Stimulated activated CD4-positive, alpha-beta T cell treated with anti-CD3 and anti-CD28 coated beads, Interleukin-4, amount 100 ng/mL, for 48 hours (primary cell): ENCODE results near the gene CACYBP.

ENCODE experiments used
- DNase-seq, 2 donors: peaks; one replicate each; pipeline ENCODE4 v3.0.0-alpha.2; 2020; ENCODE audit warnings: low read depth in 2 of 2

Gene CACYBP, protein sequence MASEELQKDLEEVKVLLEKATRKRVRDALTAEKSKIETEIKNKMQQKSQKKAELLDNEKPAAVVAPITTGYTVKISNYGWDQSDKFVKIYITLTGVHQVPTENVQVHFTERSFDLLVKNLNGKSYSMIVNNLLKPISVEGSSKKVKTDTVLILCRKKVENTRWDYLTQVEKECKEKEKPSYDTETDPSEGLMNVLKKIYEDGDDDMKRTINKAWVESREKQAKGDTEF

GRCh38 chr1:174999936-175000696, at the start of gene CACYBP:
Gene CACYBP (plus strand): TSS chr1:174999947. CDS start chr1:175000181, 234 bp downstream.
- DNase-seq, result peak in 1 of 2 donors; percentile 30

DNA sequence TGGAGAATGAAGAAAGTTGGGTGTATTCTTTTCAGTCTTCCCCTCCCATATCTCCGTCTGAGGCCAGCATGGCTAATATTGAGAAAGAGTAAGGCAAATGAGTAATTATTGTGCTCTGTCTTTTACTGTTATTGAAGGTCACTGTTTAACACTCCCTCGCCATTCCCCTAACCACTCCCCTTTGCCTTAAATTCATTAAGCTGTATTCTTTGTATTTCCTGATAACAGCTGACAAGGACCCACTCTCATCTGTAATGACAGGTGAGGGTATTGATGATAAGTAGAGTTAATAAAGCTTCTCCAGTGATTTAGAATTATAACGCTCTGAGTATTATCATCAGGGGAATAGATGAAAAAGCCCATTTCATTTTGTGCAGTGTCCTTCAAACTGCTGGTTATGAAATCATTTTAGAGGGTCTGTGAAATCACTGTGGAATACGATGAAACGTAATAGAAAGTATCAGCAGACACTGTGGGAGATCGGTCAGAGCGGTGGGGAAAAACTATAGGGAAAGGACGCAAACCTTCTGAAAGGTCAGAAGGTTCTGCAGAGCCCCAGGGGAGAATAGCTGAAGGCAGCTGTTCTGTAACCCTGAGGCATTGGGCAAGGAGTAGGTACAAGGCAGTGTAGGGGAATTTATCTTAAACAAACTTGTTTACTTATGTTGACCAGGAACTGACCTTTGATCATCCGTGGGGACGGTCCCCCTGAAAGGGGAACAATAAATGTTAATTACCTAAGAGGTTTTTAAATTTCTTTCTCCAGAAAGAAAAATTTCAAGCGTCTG, 46.3 kb upstream of the CACYBP start:
- DNase-seq, result no peak

GRCh38 chr1:174954073-174954460, 45.7 kb upstream of the CACYBP start:
- DNase-seq, result no peak

DNA sequence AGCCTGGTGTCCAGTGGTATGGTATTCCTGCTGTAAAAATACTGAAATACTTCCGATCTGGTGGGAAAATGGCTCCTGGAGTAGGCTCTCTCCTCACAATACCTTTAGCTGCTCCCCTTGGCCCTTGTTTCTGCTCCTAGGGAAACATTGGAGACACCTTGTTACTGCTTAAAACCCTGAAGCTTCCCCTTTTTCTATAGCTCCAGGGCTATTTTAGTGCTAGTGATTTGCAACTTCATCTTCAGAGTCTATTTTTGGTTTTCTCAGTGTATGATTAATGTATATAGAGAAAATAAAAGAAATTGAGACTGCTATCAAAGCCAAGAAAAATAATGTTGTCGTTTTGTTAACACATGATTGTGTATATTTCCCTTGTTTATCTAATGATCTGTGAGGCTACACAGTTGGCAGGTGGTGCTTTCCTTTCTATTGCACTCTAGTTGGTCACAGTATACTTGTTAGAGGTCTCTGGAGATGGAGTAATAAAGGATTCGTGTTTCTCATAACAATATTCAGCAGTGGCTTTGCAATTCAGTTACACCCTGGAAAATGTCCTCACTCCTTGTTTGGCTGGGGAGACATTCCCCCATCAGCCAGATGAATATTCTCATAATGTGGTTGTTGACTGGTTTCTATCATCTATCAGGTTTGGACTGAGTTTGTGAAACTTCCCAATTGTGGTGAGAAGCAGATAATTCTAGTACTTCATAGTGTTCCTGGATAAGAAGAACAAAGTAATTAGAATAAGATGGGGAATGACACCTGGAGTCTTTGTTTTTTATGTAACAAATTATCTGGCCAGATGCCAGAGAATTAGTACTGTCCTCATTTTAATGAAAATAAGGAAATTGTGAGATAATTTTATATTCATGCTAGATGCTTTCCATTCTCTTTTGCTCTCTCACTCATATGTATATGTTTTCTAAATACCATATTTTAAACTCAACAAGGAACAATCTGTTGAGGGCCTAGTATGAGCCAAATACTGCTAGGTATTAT, 44.8 kb upstream of the CACYBP start:
- DNase-seq, result no peak

- DNase-seq, result no peak
Observed at GRCh38 chr1:174956086-174956485, 43.7 kb upstream of the CACYBP start.

DNA sequence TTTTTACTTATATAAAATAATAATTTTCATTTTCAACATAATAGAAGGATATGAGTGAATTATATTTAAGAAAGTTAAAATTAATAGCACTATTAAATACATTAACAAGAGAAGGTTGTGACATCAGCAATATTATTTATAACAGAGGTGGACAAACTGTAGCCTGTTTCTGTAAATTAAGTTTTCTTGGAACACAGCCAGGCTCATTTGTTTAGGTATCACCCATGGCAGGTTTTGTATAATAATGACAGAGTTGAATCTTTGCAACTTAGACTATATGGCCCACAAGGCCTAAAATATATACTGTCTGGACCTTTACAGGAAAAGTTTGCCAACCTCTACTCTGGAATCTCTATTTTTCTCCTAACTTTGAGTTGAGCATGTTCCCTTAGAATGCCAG, 42.8 kb upstream of the CACYBP start:
- no peak for DNase-seq

GRCh38 chr1:174957829-174958228, 41.9 kb upstream of the CACYBP start:
- DNase-seq, result no peak

GRCh38 chr1:174958396-174958795, 41.4 kb upstream of the CACYBP start:
- DNase-seq, result no peak

DNA sequence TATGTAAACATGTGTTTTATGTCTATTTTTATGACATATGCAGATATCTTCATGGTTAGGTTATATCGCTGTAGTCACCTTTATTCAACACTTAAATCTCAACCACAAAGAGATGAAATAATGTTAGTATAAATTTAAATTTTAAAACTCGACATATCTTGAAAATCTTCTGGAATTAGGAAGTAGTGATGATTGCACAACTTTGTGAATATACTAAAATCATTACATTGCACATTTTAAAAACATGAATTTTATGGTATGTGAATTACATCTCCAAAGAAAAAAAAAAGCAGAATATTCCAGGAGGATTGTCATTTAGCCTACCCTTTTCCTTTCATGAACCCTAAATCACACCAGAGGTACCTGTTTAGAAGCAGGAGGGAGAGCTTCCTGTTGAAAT, 39.4 kb upstream of the CACYBP start:
- no peak for DNase-seq

GRCh38 chr1:174963529-174964125, 36.1 kb upstream of the CACYBP start:
- DNase-seq, result no peak

GRCh38 chr1:174964261-174964971, 35.3 kb upstream of the CACYBP start:
- DNase-seq, result no peak

GRCh38 chr1:174964972-174965361, 34.8 kb upstream of the CACYBP start:
- no peak for DNase-seq

GRCh38 chr1:174965362-174966007, 34.3 kb upstream of the CACYBP start:
- DNase-seq, result no peak

DNA sequence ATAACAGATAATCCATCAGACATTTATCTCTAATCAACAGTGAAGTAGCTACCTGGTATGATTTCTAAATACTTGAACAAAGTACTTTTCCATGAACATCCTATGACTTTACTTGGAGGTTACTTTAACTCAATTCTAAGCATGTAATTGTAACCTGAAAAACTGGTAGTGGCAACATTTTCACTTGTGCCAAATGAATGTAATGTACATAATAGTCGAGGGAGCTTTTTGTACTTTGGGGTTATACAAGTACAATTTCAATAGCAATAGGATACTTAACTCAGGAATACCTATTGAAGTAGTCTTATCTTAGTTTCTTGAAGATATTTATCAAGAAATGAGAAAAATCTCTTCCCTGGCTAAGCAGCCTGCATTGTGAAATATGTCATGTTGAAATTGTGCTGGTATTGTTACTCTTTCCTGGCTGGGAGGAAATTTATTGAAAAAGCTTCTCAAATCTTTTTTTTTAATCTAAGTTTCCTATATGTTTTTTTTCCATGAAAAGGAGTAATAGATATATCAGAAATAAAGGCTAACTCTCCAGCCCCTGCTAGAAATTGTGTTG, 33.7 kb upstream of the CACYBP start:
- DNase-seq, result no peak

DNA sequence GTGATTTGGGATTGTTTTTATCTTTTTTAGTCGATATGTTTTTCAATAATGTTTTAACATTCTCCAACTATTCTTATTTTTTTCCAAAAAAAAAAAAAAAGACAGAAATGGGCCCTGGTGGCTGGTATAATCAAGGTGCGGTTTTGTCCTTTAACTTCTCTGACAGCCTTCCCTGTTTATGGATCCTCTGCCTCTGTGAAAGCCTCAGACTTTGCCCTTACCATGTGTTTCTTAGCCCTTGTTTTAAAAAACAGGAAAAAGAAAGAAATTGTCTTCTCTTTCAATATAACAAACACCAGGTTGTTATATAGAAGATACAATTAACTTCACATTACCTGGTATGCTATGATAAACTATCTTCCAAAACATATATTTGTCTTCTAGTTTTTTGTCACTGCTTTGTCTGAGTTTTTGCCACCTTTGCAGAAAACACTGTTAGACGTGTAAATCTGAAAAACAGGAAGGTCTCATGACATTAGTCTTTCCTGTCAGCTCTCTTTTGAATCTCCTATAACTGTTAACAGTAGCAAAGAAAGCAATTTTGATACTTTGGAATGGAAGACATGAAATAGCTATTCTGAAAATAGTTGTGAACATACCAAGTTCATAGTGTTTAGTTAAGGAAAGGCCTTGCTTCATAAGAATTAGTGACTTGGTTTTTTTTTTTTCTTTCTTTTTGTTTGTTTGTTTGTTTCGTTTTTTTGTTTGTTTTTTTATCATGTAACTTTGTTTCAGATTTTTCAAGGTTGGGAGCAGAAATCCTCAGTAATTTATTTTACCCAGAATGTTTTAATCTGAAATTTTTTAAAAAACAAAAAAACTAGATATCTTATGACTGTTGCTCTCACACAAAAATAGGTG, 31.7 kb upstream of the CACYBP start:
- no peak for DNase-seq

- no peak for DNase-seq
Observed at GRCh38 chr1:174968750-174969244, 30.9 kb upstream of the CACYBP start.

- no peak for DNase-seq
Observed at GRCh38 chr1:174969977-174970376, 29.8 kb upstream of the CACYBP start.

GRCh38 chr1:174971466-174971865, 28.3 kb upstream of the CACYBP start:
- DNase-seq, result no peak
